Measurements from ENCODE around the gene ROCK1. TPM values are rescaled to one million over a fixed set of nuclear protein-coding genes. Genes with fewer than 3 reads are reported as not detected.
A peak's percentile ranks its signal among the peaks of the same experiment; 100 is the strongest.
"Not testable (repeated sequence)": the region's sequence is repeated elsewhere in the genome, so short reads cannot be mapped to it uniquely, and the experiment has no call there.

ROCK1 gene
- total RNA-seq, 1 donor from 2014 or later: 66.2 TPM

GRCh38 chr18:21145371-21145770, 33.8 kb upstream of the ROCK1 start:
- TF ChIP-seq EZH2phosphoT487 (IDR thresholded peaks at IDR 0.05): no peak
- TF ChIP-seq EZH2 (IDR thresholded peaks at IDR 0.05): no peak
- Histone ChIP-seq H3K79me2 (ENCODE audit: low read depth) (no peaks in the 10 kb centered on the region), H3K27me3 (no peaks in the 10 kb centered on the region), H3K36me3 (no peaks in the 10 kb centered on the region), H4K20me1 (ENCODE audit: low read depth) (no peaks in the 10 kb centered on the region), H3K9ac (no peak overlapping the region), H3K9me3 (ENCODE audit: low read depth) (no peaks in the 10 kb centered on the region), H3K27ac (no peak overlapping the region), H2AFZ (replicated peaks) (no peak overlapping the region), H3K4me2 (no peak overlapping the region), H3K4me3 (no peak overlapping the region), H3K4me1 (no peaks in the 10 kb centered on the region), H3F3A (ENCODE audit: low read depth) (no peaks in the 10 kb centered on the region)
- Mint-ChIP-seq H3K36me3 (no peaks in the 10 kb centered on the region), H3K4me3 (no peak overlapping the region), H3K9me3 (peaks cover 4% of the 10 kb centered on the region), H3K27ac (no peak overlapping the region), H3K27me3 (ENCODE audit: insufficient read depth, low read depth) (no peaks in the 10 kb centered on the region), H3K4me1 (no peaks in the 10 kb centered on the region)
- no peak for DNase-seq (ENCODE audit: low spot score)

- Mint-ChIP-seq H3K27ac (no peak overlapping the region), H3K9me3 (peaks cover 5% of the 10 kb centered on the region), H3K4me3 (no peak overlapping the region), H3K27me3 (ENCODE audit: insufficient read depth, low read depth) (peaks cover 3% of the 10 kb centered on the region), H3K4me1 (no peaks in the 10 kb centered on the region), H3K36me3 (no peaks in the 10 kb centered on the region)
- Histone ChIP-seq H3K4me3 (no peak overlapping the region), H3K27ac (no peak overlapping the region), H3K27me3 (no peaks in the 10 kb centered on the region), H3K4me1 (no peaks in the 10 kb centered on the region), H3K36me3 (no peaks in the 10 kb centered on the region), H2AFZ (replicated peaks) (no peak overlapping the region), H3K79me2 (ENCODE audit: low read depth) (no peaks in the 10 kb centered on the region), H3F3A (ENCODE audit: low read depth) (no peaks in the 10 kb centered on the region), H3K4me2 (no peak overlapping the region), H3K9me3 (ENCODE audit: low read depth) (peaks cover 3% of the 10 kb centered on the region), H4K20me1 (ENCODE audit: low read depth) (no peaks in the 10 kb centered on the region), H3K9ac (no peak overlapping the region)
- no peak for DNase-seq (ENCODE audit: low spot score)
- no peak for TF ChIP-seq CTCF (IDR thresholded peaks at IDR 0.05)
Measured at GRCh38 chr18:21141668-21142422, 30.2 kb upstream of the ROCK1 start.

- not testable (repeated sequence) for H3K36me3 ChIP-seq; H3F3A ChIP-seq (ENCODE audit: low read depth); H3K36me3 Mint-ChIP-seq; H3K27ac ChIP-seq; H3K4me1 ChIP-seq; H3K27ac Mint-ChIP-seq; H3K4me3 ChIP-seq; H2AFZ ChIP-seq (replicated peaks); H4K20me1 ChIP-seq (ENCODE audit: low read depth); H3K9ac ChIP-seq; H3K27me3 Mint-ChIP-seq (ENCODE audit: insufficient read depth, low read depth); H3K27me3 ChIP-seq; DNase-seq (ENCODE audit: low spot score); H3K4me3 Mint-ChIP-seq; H3K9me3 ChIP-seq (ENCODE audit: low read depth); H3K4me1 Mint-ChIP-seq; H3K79me2 ChIP-seq (ENCODE audit: low read depth); H3K4me2 ChIP-seq; H3K9me3 Mint-ChIP-seq
Measured at GRCh38 chr18:21137719-21138488, 26.3 kb upstream of the ROCK1 start.

- Histone ChIP-seq H3K27ac (no peak overlapping the region), H3K36me3 (no peaks in the 10 kb centered on the region), H3K4me3 (no peak overlapping the region), H3K79me2 (ENCODE audit: low read depth) (no peaks in the 10 kb centered on the region), H3K27me3 (no peaks in the 10 kb centered on the region), H3K9ac (no peak overlapping the region), H3K4me2 (no peak overlapping the region), H3K9me3 (ENCODE audit: low read depth) (peaks cover 3% of the 10 kb centered on the region), H3K4me1 (no peaks in the 10 kb centered on the region), H3F3A (ENCODE audit: low read depth) (no peaks in the 10 kb centered on the region), H2AFZ (replicated peaks) (no peak overlapping the region), H4K20me1 (ENCODE audit: low read depth) (no peaks in the 10 kb centered on the region)
- DNase-seq (ENCODE audit: low spot score): no peak
- peak; percentile 4 for TF ChIP-seq CTCF (IDR thresholded peaks at IDR 0.05)
- no peak for TF ChIP-seq EZH2phosphoT487 (IDR thresholded peaks at IDR 0.05)
- H3K4me3 Mint-ChIP-seq: no peak overlapping the region
- H3K27me3 Mint-ChIP-seq (ENCODE audit: insufficient read depth, low read depth): peaks cover 3% of the 10 kb centered on the region
- H3K9me3 Mint-ChIP-seq: peaks cover 8% of the 10 kb centered on the region
- no peak overlapping the region for H3K27ac Mint-ChIP-seq
- no peaks in the 10 kb centered on the region for H3K4me1 Mint-ChIP-seq
- no peaks in the 10 kb centered on the region for H3K36me3 Mint-ChIP-seq
Measured at GRCh38 chr18:21134895-21135294, 23.3 kb upstream of the ROCK1 start.
